Stimulated activated CD8-positive, alpha-beta memory T cell treated with anti-CD3 and anti-CD28 coated beads, Interleukin-2, amount 100 ng/mL, for 1 hour (primary cell): ENCODE results near the gene IKZF2.

Experiments
- DNase-seq, 2 donors: peaks; one replicate each; pipeline ENCODE4 v3.0.0-alpha.2; 2020; ENCODE audit warnings: low read depth in 2 of 2

Gene IKZF2

DNA sequence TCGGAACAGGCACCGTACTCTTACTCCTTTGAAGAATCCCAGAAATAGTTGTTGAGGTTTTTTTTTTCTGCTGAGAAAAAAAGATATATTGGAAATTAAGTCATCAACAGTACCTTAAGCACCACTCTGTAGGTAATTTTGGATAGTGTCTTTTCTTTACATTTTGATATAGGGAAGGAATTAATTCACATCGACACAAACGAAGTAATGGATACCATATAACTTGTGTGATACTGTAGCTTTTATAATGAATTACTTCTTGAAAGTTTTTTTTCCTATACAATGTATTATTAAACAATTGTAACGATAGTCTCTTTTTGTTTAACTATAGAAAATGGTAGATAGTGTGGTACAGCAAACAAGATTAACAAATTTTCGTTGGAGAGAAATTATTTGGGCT, 1.5 kb upstream of the IKZF2 start:
- no peak for DNase-seq

DNA sequence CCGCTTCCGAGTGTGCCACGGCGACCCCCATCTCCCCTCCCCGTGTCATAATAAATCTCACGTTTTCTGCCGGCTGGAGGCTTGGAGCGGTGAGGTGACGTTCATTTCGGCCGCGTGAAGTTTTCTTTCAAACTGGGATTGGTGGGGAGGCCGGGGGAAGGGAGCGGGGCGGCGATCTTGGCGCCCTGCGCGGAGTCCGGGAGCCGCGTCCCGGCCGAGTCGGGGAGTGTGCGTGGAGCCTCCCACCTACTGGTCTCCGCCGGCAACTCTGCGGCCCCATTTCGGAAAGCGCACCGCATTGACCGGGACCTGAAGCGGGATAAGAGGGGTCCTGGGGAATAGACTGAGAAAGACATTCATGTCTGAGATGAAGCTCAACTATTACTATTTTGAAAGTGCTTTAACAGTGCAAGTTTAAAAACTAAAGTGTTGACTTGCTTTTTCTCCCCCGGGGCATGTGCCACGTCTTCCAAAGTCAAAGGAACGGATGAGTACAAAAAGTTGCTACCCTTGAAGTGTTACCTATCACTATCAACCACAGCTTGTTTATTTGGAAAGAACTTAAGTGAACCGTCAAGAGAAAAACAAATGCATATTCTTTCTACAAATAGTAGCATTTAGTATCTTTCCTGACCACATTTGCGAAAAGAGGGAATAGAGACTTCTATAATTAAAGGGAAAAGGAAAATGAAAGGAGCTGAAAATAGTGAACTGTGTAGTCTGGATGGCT, 818 bp upstream of the IKZF2 start:
- DNase-seq, result peak in 1 of 2 donors; percentile 19

GRCh38 chr2:213150315-213151097, 906 bp downstream of the IKZF2 start:
- no peak for DNase-seq

DNA sequence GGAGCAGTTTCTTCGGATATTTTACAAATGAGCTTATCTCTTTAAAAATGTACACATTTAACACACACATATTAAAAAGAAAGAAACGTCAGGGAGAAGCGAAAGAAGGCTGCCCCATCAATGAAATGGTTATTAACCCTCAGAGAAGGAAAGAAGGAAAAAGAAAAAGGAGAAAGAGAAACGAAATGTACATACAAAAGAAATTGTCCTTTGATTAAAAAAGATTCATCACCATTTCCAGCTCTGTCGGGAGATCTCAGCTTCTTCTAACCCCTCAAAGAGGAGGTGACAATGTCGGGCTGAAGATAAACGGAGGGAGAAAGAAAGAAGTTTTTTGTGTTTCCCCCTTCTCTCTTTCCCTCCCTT, 1.5 kb downstream of the IKZF2 start:
- DNase-seq, result no peak

GRCh38 chr2:213149294-213149875, 2.0 kb downstream of the IKZF2 start:
- no peak for DNase-seq

GRCh38 chr2:213148572-213149261, 2.7 kb downstream of the IKZF2 start:
- DNase-seq, result no peak

DNA sequence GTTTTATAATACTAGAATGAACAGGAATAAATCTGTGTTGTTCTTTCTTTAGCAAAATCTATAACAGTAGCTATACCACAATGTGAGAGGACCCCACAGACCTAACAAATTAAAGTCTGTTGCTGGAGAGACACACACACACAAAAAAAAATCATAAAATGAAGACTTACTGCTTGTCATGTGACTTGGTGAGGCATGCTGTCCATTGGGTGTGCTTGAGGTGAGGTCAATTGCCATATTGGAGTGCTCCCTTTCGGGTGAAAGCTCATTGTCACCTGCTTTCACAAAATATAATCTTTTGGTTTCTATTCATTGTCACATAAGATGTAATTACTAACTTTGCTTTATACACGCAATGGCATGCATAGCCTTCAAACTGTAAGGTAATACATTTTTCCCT, 3.9 kb downstream of the IKZF2 start:
- DNase-seq, result no peak

GRCh38 chr2:213145715-213146242, 5.6 kb downstream of the IKZF2 start:
- no peak for DNase-seq

DNA sequence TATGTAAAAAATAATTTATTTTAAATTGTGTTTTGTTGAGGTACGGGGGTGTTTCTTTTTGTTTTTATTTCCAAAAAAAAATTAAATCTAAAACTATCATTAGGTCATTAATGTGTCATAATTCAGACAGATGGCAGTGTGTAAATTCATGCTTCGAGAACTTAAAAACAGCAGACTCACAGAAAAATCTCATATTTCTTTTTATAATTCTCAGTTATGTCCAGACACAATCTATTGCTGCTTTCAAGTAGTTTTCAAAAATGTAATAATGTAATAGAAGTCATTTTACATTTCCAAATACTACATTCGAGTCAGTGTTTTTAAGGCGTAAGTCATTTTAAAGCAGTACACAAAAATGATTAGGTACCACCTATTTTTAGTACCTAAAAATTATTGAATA, 14.3 kb downstream of the IKZF2 start:
- DNase-seq, result no peak

DNA sequence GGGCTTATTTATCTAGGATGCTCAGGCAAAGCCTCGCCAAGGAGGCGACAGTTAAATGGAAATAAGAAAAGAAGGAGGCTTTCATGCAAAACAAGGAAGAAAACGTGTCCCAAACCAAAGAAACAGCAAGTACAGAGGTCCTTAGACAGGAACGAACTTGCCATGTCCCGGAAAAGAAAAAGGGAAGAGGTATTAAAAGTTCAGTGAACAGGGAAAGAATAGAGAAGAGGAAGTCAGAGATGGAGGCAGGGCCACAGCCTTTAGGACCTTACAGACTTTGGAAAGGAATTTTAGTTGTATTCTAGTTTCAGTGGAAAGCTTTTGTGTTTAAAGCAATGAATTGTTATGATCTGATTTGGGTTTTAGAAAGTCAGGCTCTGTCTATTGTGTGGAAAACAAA, 22.1 kb downstream of the IKZF2 start:
- no peak for DNase-seq

GRCh38 chr2:213125646-213126347, 25.6 kb downstream of the IKZF2 start:
- DNase-seq, result no peak

DNA sequence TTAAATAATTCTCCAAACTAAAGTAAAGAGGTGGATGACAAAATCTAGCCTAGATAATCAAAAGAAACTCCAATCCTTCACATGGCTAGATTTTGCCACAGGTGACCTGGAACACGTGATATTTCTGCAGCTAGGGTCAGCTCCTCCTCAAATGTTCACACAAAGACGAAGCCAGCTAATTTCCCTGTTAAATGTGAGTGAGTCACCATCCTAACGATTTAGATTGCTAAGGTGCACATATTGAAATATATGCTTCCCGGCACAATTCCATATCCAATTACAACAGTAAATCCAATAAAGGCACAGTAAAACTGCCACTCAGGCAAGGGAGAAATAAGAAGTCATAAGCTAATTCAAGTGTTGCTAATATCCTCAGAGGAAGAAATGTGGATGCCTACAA, 28.7 kb downstream of the IKZF2 start:
- no peak for DNase-seq

- no peak for DNase-seq
These were observed 29.7 kb downstream of the IKZF2 start for GRCh38 chr2:213121690-213122089.

- no peak for DNase-seq
These were observed 32.2 kb downstream of the IKZF2 start for GRCh38 chr2:213119061-213119809.

GRCh38 chr2:213108308-213108707, 43.1 kb downstream of the IKZF2 start:
- no peak for DNase-seq

DNA sequence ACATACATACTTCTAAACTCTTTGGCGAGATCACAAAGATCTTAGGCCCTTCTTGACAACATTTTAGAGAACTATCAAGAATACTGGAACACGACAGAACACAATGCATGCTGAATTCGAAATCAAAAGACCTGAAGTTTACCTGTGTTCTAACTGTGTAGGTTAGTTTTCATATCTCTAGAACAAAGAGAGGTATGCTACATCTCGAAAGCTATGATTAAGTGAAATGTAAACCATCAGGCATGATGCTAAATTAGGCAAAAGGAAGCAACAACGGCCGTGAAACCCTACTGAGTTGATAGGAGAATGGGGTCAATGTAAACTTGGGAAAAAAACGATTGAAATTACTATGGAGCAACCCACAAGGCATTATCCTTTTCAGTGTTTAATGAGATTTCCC, 43.7 kb downstream of the IKZF2 start:
- no peak for DNase-seq

GRCh38 chr2:213105212-213105611, 46.2 kb downstream of the IKZF2 start:
- no peak for DNase-seq

DNA sequence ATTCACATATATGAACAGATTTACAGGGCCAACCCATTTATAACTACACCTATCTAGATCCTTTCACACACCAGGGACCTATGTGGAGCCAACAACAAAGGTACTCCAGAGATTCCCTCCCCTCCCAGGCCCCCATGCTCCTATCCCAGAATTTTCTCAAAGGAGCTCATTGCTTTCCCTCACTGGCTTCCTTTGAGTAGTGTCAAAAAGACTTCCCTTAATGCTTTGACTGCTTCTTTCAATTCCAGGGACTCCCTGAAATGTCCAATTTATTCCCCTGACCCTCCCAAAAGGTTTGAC, 46.6 kb downstream of the IKZF2 start:
- DNase-seq, result no peak

DNA sequence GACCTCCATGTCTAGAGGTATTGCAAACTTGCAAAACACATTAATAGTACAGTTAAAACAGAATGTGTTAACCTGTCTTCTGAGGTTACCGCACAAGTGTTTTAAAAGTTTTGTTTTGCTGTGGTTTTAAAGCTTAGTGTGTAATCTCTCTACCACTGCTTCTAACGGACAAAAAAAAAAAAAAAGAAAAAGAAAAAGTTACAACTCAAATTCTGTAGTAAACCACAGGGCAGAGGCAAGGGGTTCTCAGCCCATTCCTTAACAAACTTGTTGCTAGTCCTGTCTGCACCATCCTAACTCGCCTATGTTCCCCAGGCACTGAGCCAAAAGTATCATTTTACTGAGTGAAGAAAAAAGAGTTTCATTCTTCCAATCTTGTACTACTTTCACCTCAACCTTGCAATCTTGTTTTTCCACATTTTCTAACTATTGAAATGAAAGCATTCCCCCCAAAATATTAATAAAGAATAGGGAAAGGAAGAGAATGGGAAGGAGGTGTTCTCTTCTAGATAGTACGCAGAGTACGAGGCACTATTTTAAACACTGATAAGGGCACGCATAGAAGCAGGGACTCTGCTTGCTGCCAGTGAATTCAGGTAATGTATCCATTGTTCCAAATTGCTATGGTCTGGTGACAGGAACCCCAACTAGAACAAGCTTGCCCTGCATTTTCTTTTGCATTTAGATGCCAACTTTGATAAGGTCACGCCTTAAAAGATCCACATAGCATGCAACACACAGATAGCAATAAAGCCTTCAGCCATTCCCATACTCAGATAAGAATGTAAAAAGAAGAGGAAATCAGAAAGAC, 47.1 kb downstream of the IKZF2 start:
- DNase-seq, result no peak
